DMS153 treated with DMSO at 0.1 percent for 48 hours (cell line): Measurements from ENCODE around the gene TMEM176B.

ENCODE experiments used
- DNase-seq: peaks from one replicate; lab custom pipeline; 2025; ENCODE audit not compliant: unreplicated experiment; lab: John Stamatoyannopoulos, UW

TMEM176B gene

GRCh38 chr7:150799741-150800580 lies at the start of gene TMEM176B:
Gene TMEM176B, minus strand, starts transcription at chr7:150800364. Its CDS starts 3,795 bp downstream, at chr7:150796569.
- no peak for DNase-seq

GRCh38 chr7:150849204-150849775 lies 49.1 kb upstream of the TMEM176B start:
- DNase-seq = no peak

GRCh38 chr7:150848561-150849115 lies 48.5 kb upstream of the TMEM176B start:
- DNase-seq = no peak

GRCh38 chr7:150848111-150848510 lies 47.9 kb upstream of the TMEM176B start:
- DNase-seq = no peak

- no peak for DNase-seq
Measured at GRCh38 chr7:150847536-150847935, 47.4 kb upstream of the TMEM176B start.

- no peak for DNase-seq
Measured at GRCh38 chr7:150846291-150847115, 46.3 kb upstream of the TMEM176B start.

GRCh38 chr7:150845421-150845861 lies 45.3 kb upstream of the TMEM176B start:
- DNase-seq = no peak

- DNase-seq = no peak
Measured at GRCh38 chr7:150842716-150843115, 42.6 kb upstream of the TMEM176B start.

- no peak for DNase-seq
Measured at GRCh38 chr7:150842018-150842417, 41.9 kb upstream of the TMEM176B start.

GRCh38 chr7:150838965-150839650 lies 38.9 kb upstream of the TMEM176B start:
- DNase-seq = no peak

GRCh38 chr7:150835702-150836280 lies 35.6 kb upstream of the TMEM176B start:
- DNase-seq = no peak

- no peak for DNase-seq
Measured at GRCh38 chr7:150835019-150835418, 34.9 kb upstream of the TMEM176B start.

- peak; percentile 17 for DNase-seq
Measured at GRCh38 chr7:150831851-150832250, 31.7 kb upstream of the TMEM176B start.

GRCh38 chr7:150830937-150831336 lies 30.8 kb upstream of the TMEM176B start:
- DNase-seq = peak; percentile 85

- DNase-seq = peak; percentile 43
Measured at GRCh38 chr7:150829426-150829825, 29.3 kb upstream of the TMEM176B start.

GRCh38 chr7:150828384-150828783 lies 28.2 kb upstream of the TMEM176B start:
- no peak for DNase-seq

GRCh38 chr7:150826061-150826849 lies 26.1 kb upstream of the TMEM176B start:
- DNase-seq = no peak

GRCh38 chr7:150824379-150825177 lies 24.4 kb upstream of the TMEM176B start:
- DNase-seq = no peak
